NCI-H748 (cell line): ENCODE data around the gene NTF4.
"Not testable (repeated sequence)": the region's sequence is repeated elsewhere in the genome, so short reads cannot be mapped to it uniquely, and the experiment has no call there.

ENCODE experiments used
- DNase-seq: peaks from one replicate; lab custom pipeline; 2025; ENCODE audit not compliant: unreplicated experiment; lab: John Stamatoyannopoulos, UW

The NTF4 gene

GRCh38 chr19:49057636-49058234 lies 6.9 kb downstream of the NTF4 start, which contains the start of gene CGB7:
TSS of gene CGB7 (minus strand) at chr19:49057749. CDS start at chr19:49055375, 2,374 bp downstream.
- peak; percentile 82 for DNase-seq

GRCh38 chr19:49056902-49057596 lies 7.6 kb downstream of the NTF4 start:
- not testable (repeated sequence) for DNase-seq

GRCh38 chr19:49056101-49056901 lies 8.3 kb downstream of the NTF4 start:
- peak; percentile 87 for DNase-seq

GRCh38 chr19:49050376-49051033 lies 14.1 kb downstream of the NTF4 start:
- not testable (repeated sequence) for DNase-seq

- not testable (repeated sequence) for DNase-seq
Observed at GRCh38 chr19:49049834-49050233, 14.8 kb downstream of the NTF4 start.

GRCh38 chr19:49049011-49049410 lies 15.6 kb downstream of the NTF4 start, which contains the start of gene CGB8:
TSS of gene CGB8 (minus strand) at chr19:49049111. CDS start at chr19:49048739, 372 bp downstream.
- DNase-seq, result peak; percentile 30

- not testable (repeated sequence) for DNase-seq
Observed at GRCh38 chr19:49043548-49043947, 21.1 kb downstream of the NTF4 start, which contains the start of gene CGB5. TSS of gene CGB5 (plus strand) at chr19:49043848. CDS start at chr19:49044210, 362 bp downstream.

- DNase-seq, result not testable (repeated sequence)
Observed at GRCh38 chr19:49042666-49043065, 22.0 kb downstream of the NTF4 start.

GRCh38 chr19:49042177-49042576 lies 22.4 kb downstream of the NTF4 start:
- DNase-seq, result no peak

GRCh38 chr19:49039736-49040135 lies 24.9 kb downstream of the NTF4 start:
- DNase-seq, result not testable (repeated sequence)

- DNase-seq, result not testable (repeated sequence)
Observed at GRCh38 chr19:49038557-49039276, 25.9 kb downstream of the NTF4 start.

- not testable (repeated sequence) for DNase-seq
Observed at GRCh38 chr19:49038111-49038510, 26.5 kb downstream of the NTF4 start.

- peak; percentile 51 for DNase-seq
Observed at GRCh38 chr19:49036815-49037214, 27.8 kb downstream of the NTF4 start, which contains the start of gene CGB1. TSS of gene CGB1 (minus strand) at chr19:49036895. CDS start at chr19:49036711, 184 bp downstream.

- DNase-seq, result peak; percentile 75
Observed at GRCh38 chr19:49031642-49032301, 32.8 kb downstream of the NTF4 start, which contains the start of gene CGB2. TSS of gene CGB2 (plus strand) at chr19:49031890. CDS start at chr19:49032096, 206 bp downstream.

GRCh38 chr19:49030323-49030722 lies 34.3 kb downstream of the NTF4 start:
- not testable (repeated sequence) for DNase-seq

GRCh38 chr19:49029749-49030148 lies 34.9 kb downstream of the NTF4 start:
- not testable (repeated sequence) for DNase-seq

- not testable (repeated sequence) for DNase-seq
Observed at GRCh38 chr19:49028686-49029085, 35.9 kb downstream of the NTF4 start.

GRCh38 chr19:49025599-49025998 lies 39.0 kb downstream of the NTF4 start:
- not testable (repeated sequence) for DNase-seq

GRCh38 chr19:49025088-49025487 lies 39.5 kb downstream of the NTF4 start:
- not testable (repeated sequence) for DNase-seq
